HCT116 (cell line): ENCODE results near the gene TCERG1L. TPM values are rescaled to one million over a fixed set of nuclear protein-coding genes. Genes with fewer than 3 reads are reported as not detected.

Experiments
- ATAC-seq: fragments of 200-7000 bp; cut with Tn5 transposase; 2 replicates; pipeline ENCODE4 v1.9.1; 2020; ENCODE audit warnings: mild to moderate bottlenecking, moderate library complexity
- BruUV-seq: library from RNA; stranded (reverse); fragments of 400-500 nt; replicated peaks from 2 replicates; lab custom pipeline; 2021; lab: Mats Ljungman, UMichigan
- CTCF ChIA-PET: fragments of 300-600 bp; sonication (Branson Sonifier 250); formaldehyde crosslinking; loops from one replicate; lab custom pipeline; 2021; ENCODE audit warnings: antibody characterized with exemption; lab: Charles Lee
- POLR2A ChIA-PET: fragments of 300-600, 350-600 bp; sonication (Branson Sonifier 250); formaldehyde crosslinking; loops from one replicate; lab custom pipeline; 2021; ENCODE audit warnings: antibody characterized with exemption; lab: Charles Lee
- RAD21 ChIA-PET, 2 experiments: fragments of 300-600 bp; sonication (Branson Sonifier 250); formaldehyde crosslinking; loops; one replicate each; lab custom pipeline; 2023; ENCODE audit warnings: low total read pairs in 2 of 2; ENCODE audit not compliant: uncharacterized antibody in 2 of 2, unreplicated experiment in 2 of 2, low non-redundant PET in 1 of 2; lab: Charles Lee
- DNase-seq: peaks from one replicate; pipeline ENCODE4 v3.0.0-alpha.2; 2010; ENCODE audit warnings: low read depth, low spot score
- H2AFZ ChIP-seq: fragments of 200-600 bp; shearing (Covaris generic), sonication (generic); 2 replicates; pipeline ENCODE4 v1.6.1; 2017; ENCODE audit warnings: low read depth, mixed run types, mixed read lengths, antibody characterized with exemption, low read length; ENCODE audit not compliant: poor library complexity, severe bottlenecking
- H3K27ac ChIP-seq: 2 replicates; pipeline ENCODE4 v1.5.1; 2012; ENCODE audit warnings: low read depth, low read length
- H3K27me3 ChIP-seq: fragments of 200-600 bp; sonication (generic); 2 replicates; pipeline ENCODE4 v1.6.1; 2016; ENCODE audit warnings: mixed run types, low read length, mixed read lengths; ENCODE audit not compliant: insufficient read depth
- H3K36me3 ChIP-seq, 2 experiments: fragments of 200-500 bp in 1 of 2; fragments of 200-600 bp in 1 of 2; sonication (Bioruptor generic) in 1 of 2; sonication (generic) in 1 of 2; 2 replicates each; pipeline versions ENCODE4 v1.5.1 to v1.6.1; 2014 to 2016; ENCODE audit warnings: low read length in 2 of 2, inconsistent platforms in 1 of 2, mixed read lengths in 1 of 2, mixed run types in 1 of 2; ENCODE audit not compliant: insufficient read depth in 2 of 2, control insufficient read depth in 1 of 2
- H3K4me1 ChIP-seq, 2 experiments: fragments of 200-600 bp in 1 of 2; sonication (generic) in 1 of 2; 2 replicates each; pipeline versions ENCODE4 v1.5.1 to v1.6.1; 2012 to 2017; ENCODE audit warnings: low read length in 2 of 2, inconsistent platforms in 1 of 2, mild to moderate bottlenecking in 1 of 2, mixed read lengths in 1 of 2, mixed run types in 1 of 2, moderate library complexity in 1 of 2; ENCODE audit not compliant: insufficient read depth in 2 of 2, control insufficient read depth in 1 of 2
- H3K4me2 ChIP-seq: fragments of 200-600 bp; sonication (generic); 2 replicates; pipeline ENCODE4 v1.6.1; 2017; ENCODE audit warnings: mixed run types, low read length, mixed read lengths
- H3K4me3 ChIP-seq, 2 experiments: fragments of 200-600 bp in 1 of 2; sonication (generic) in 1 of 2; replicated peaks in 1 of 2; 2 replicates each; pipeline ENCODE4 v1.5.1; 2011 to 2016; ENCODE audit warnings: low read length in 2 of 2, control low read depth in 1 of 2, low read depth in 1 of 2, mild to moderate bottlenecking in 1 of 2, mixed read lengths in 1 of 2, mixed run types in 1 of 2
- H3K79me2 ChIP-seq: fragments of 200-600 bp; sonication (generic); 2 replicates; pipeline ENCODE4 v1.6.1; 2017; ENCODE audit warnings: mild to moderate bottlenecking, mixed run types, low read length, moderate library complexity, mixed read lengths; ENCODE audit not compliant: insufficient read depth
- H3K9ac ChIP-seq: fragments of 200-600 bp; sonication (generic); 2 replicates; pipeline ENCODE4 v1.6.1; 2016; ENCODE audit warnings: low read length, mixed read lengths
- H3K9me2 ChIP-seq: fragments of 200-600 bp; sonication (generic), shearing (Covaris generic); 2 replicates; pipeline ENCODE4 v1.6.1; 2017; ENCODE audit warnings: mixed run types, mild to moderate bottlenecking, moderate library complexity; ENCODE audit not compliant: insufficient read depth
- H3K9me3 ChIP-seq, 2 experiments: fragments of 200-500 bp in 1 of 2; fragments of 200-600 bp in 1 of 2; sonication (Bioruptor generic) in 1 of 2; sonication (generic) in 1 of 2; 2 replicates each; pipeline ENCODE4 v1.6.1; 2014 to 2017; ENCODE audit warnings: low read length in 2 of 2, mixed read lengths in 2 of 2, inconsistent platforms in 1 of 2, low read depth in 1 of 2, mild to moderate bottlenecking in 1 of 2, mixed run types in 1 of 2, moderate library complexity in 1 of 2; ENCODE audit not compliant: control insufficient read depth in 1 of 2, insufficient read depth in 1 of 2
- H4K20me1 ChIP-seq: fragments of 200-600 bp; sonication (generic), shearing (Covaris generic); 2 replicates; pipeline ENCODE4 v1.6.1; 2017; ENCODE audit warnings: mixed run types, mild to moderate bottlenecking, moderate library complexity; ENCODE audit not compliant: insufficient read depth
- CEBPB ChIP-seq: IDR thresholded peaks from 2 replicates; pipeline ENCODE4 v1.6.1; 2012; ENCODE audit warnings: low read depth
- JUND ChIP-seq: IDR thresholded peaks from 2 replicates; pipeline ENCODE4 v1.6.1; 2012
- SIN3A ChIP-seq: IDR thresholded peaks from 2 replicates; pipeline ENCODE4 v1.6.1; 2012; ENCODE audit warnings: low read depth
- ZFX ChIP-seq: fragments of 450-650 bp; IDR thresholded peaks from 2 replicates; pipeline ENCODE4 v1.6.1; 2017
- intact Hi-C: fragments of 100-400 bp; cut with micrococcal nuclease; formaldehyde crosslinking; loops from 2 replicates; pipeline ENCODE4 v1.10.0; 2022
- total RNA-seq: library from RNA; stranded (reverse); gene quantifications from one replicate; pipeline ENCODE4 v1.2.1, GENCODE V29; 2021; ENCODE audit not compliant: unreplicated experiment
- TF ChIP-seq, protein P1 (sequence below), 3 experiments: fragments of 200-600 bp in 1 of 3; sonication (generic) in 1 of 3; IDR thresholded peaks in 2 of 3; conservative IDR thresholded peaks in 1 of 3; 2 replicates each; pipeline ENCODE4 v1.5.1; 2012 to 2017; ENCODE audit warnings: low read depth in 2 of 3, low read length in 2 of 3, antibody characterized with exemption in 1 of 3, borderline replicate concordance in 1 of 3, control low read depth in 1 of 3, mild to moderate bottlenecking in 1 of 3, mixed read lengths in 1 of 3, mixed run types in 1 of 3, moderate library complexity in 1 of 3; ENCODE audit not compliant: insufficient read depth in 1 of 3

The TCERG1L gene
- total RNA-seq, 1 experiment from 2014 or later: not detected

DNA sequence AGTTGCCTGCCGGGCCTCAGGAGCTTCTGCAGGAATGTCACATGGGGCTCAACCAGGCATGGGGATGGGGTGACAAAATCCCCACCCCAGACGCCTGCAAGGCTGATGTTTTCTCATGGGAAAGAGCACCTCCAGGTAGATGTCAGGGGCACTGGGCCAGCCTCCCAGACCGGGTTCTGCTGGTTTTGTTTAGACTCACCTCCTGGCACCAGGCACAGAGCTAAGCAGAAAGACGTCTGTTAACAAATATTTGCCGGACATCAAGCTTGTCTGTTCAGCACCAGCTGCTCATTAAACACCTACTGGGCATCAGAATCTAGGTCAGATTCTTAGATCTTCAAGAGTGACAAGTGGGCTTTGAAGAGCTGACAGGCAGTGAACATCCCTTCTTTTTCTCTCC, 34.9 kb upstream of the TCERG1L start:
- Histone ChIP-seq H3K4me1 (no peaks in the 10 kb centered on the region), H3K79me2 (no peaks in the 10 kb centered on the region), H3K9ac (no peak overlapping the region), H3K36me3 (no peaks in the 10 kb centered on the region), H3K27ac (no peak overlapping the region), H3K4me2 (no peak overlapping the region), H4K20me1 (no peaks in the 10 kb centered on the region), H3K9me2 (no peaks in the 10 kb centered on the region), H3K27me3 (no peaks in the 10 kb centered on the region), H3K4me3 (no peak overlapping the region), H2AFZ (no peak overlapping the region), H3K9me3 (no peaks in the 10 kb centered on the region)
- BruUV-seq: no TSS peak
- ATAC-seq (no peak), DNase-seq (no peak)
- POLR2A ChIA-PET: no interaction called here
- RAD21 ChIA-PET: no interaction called here
- CTCF ChIA-PET: no interaction called here
- TF ChIP-seq, protein P1, sequence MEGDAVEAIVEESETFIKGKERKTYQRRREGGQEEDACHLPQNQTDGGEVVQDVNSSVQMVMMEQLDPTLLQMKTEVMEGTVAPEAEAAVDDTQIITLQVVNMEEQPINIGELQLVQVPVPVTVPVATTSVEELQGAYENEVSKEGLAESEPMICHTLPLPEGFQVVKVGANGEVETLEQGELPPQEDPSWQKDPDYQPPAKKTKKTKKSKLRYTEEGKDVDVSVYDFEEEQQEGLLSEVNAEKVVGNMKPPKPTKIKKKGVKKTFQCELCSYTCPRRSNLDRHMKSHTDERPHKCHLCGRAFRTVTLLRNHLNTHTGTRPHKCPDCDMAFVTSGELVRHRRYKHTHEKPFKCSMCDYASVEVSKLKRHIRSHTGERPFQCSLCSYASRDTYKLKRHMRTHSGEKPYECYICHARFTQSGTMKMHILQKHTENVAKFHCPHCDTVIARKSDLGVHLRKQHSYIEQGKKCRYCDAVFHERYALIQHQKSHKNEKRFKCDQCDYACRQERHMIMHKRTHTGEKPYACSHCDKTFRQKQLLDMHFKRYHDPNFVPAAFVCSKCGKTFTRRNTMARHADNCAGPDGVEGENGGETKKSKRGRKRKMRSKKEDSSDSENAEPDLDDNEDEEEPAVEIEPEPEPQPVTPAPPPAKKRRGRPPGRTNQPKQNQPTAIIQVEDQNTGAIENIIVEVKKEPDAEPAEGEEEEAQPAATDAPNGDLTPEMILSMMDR (IDR thresholded peaks at IDR 0.05 in 2 of 3, conservative IDR thresholded peaks at IDR 0.05 in 1 of 3; ENCODE audit: borderline replicate concordance in 1 of 3, insufficient read depth in 1 of 3, low read depth in 2 of 3, low read length in 2 of 3): no peak
- TF ChIP-seq CEBPB (no peak), JUND (no peak), ZFX (no peak)
- intact Hi-C loops: no loop called here

DNA sequence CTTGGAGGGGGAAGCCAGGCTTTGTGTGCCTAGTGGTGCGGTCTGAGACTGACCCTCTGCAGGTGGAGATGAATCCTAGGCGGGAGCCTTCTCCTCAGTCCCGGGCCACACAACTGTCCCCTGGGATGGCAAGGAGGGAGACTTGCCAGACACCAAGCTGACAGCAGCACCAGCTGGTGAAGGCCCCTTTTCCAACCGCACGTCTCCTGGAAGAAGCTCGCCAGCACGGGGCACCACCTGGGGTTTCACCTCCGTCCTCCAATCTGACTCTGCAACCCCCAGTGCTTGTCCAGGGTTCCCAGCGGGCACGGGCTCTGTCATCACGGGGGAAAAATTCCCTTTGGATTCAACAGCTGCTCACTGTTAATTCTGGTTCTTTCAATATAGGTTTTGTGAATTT, 34.2 kb upstream of the TCERG1L start:
- Histone ChIP-seq H3K27ac (no peak overlapping the region), H3K36me3 (no peaks in the 10 kb centered on the region), H3K9me2 (no peaks in the 10 kb centered on the region), H3K79me2 (no peaks in the 10 kb centered on the region), H3K27me3 (no peaks in the 10 kb centered on the region), H3K4me2 (no peak overlapping the region), H3K9me3 (no peaks in the 10 kb centered on the region), H3K4me1 (no peaks in the 10 kb centered on the region), H3K4me3 (no peak overlapping the region), H3K9ac (no peak overlapping the region), H2AFZ (no peak overlapping the region), H4K20me1 (no peaks in the 10 kb centered on the region)
- ChIA-PET POLR2A (no interaction called here), RAD21 (no interaction called here), CTCF (no interaction called here)
- TF ChIP-seq SIN3A: no peak
- no peak for ATAC-seq
- BruUV-seq: no TSS peak
- intact Hi-C loops: no loop called here
- no peak for DNase-seq
